Esophagus squamous epithelium (tissue), 4 donors: ENCODE measurements around the gene KATNIP.

Experiments used
- CTCF ChIP-seq, 6 experiments: fragments of 450-650 bp in 4 of 6; fragments of 200-600 bp in 2 of 6; sonication (generic) in 2 of 6; IDR thresholded peaks; one replicate each; pipeline ENCODE4 v1.5.1; 2016 to 2019; ENCODE audit warnings: antibody characterized with exemption in 6 of 6, mild to moderate bottlenecking in 4 of 6, moderate library complexity in 4 of 6
- POLR2A ChIP-seq, 4 donors: fragments of 450-650 bp; IDR thresholded peaks; one replicate each; pipeline ENCODE4 v1.6.1; 2017; ENCODE audit warnings: antibody characterized with exemption in 4 of 4, mild to moderate bottlenecking in 4 of 4, moderate library complexity in 3 of 4

GRCh38 chr16:27582883-27583282 lies 32.9 kb downstream of the KATNIP start:
- TF ChIP-seq CTCF (IDR thresholded peaks at IDR 0.05) (no peak), POLR2A (IDR thresholded peaks at IDR 0.05) (no peak)
